SK-N-SH (cell line): ENCODE data around the gene EQTN. TPM values are rescaled to one million over a fixed set of nuclear protein-coding genes. Genes with fewer than 3 reads are reported as not detected.

ENCODE experiments used
- CTCF ChIA-PET: fragments of 300-600, 350-600 bp; formaldehyde crosslinking; extraction: SDS; loops from one replicate; lab custom pipeline; 2021; lab: Yijun Ruan, JAX
- POLR2A ChIA-PET: fragments of 350-600 bp; sonication (Branson Sonifier 250); formaldehyde crosslinking; extraction: SDS; loops from one replicate; lab custom pipeline; 2020; ENCODE audit warnings: antibody characterized with exemption, inconsistent platforms; lab: Yijun Ruan, JAX
- DNase-seq: peaks from one replicate; pipeline ENCODE4 v3.0.0; 2012
- H2AFZ ChIP-seq: fragments of 200-600 bp; sonication (generic); 2 replicates; pipeline ENCODE4 v1.8.1; 2016; ENCODE audit warnings: antibody characterized with exemption, mild to moderate bottlenecking, low read depth
- H3F3A ChIP-seq: fragments of 200-600 bp; sonication (generic); replicated peaks from 2 replicates; pipeline ENCODE3; 2016; ENCODE audit warnings: antibody characterized with exemption, mild to moderate bottlenecking; ENCODE audit not compliant: insufficient read depth
- H3K27ac ChIP-seq, 2 experiments: fragments of 200-500 bp in 1 of 2; fragments of 200-600 bp in 1 of 2; sonication (Bioruptor generic) in 1 of 2; sonication (generic), shearing (Covaris generic) in 1 of 2; 2 replicates each; pipeline versions ENCODE4 v1.5.1 to v1.6.1; 2014 to 2016; ENCODE audit warnings: low read depth in 2 of 2, inconsistent platforms in 1 of 2, low read length in 1 of 2, mild to moderate bottlenecking in 1 of 2, mixed read lengths in 1 of 2
- H3K27me3 ChIP-seq: fragments of 200-600 bp; sonication (generic), shearing (Covaris generic); 2 replicates; pipeline ENCODE4 v1.6.1; 2016; ENCODE audit warnings: mixed run types; ENCODE audit not compliant: insufficient read depth
- H3K36me3 ChIP-seq, 2 experiments: fragments of 200-500 bp in 1 of 2; fragments of 200-600 bp in 1 of 2; sonication (Bioruptor generic) in 1 of 2; sonication (generic) in 1 of 2; replicated peaks in 1 of 2; 2 replicates each; pipeline versions ENCODE3 to v1.5.1; 2014 to 2016; ENCODE audit warnings: low read length in 1 of 2, mild to moderate bottlenecking in 1 of 2; ENCODE audit not compliant: insufficient read depth in 2 of 2, control insufficient read depth in 1 of 2
- H3K4me1 ChIP-seq, 2 experiments: fragments of 200-500 bp in 1 of 2; fragments of 200-600 bp in 1 of 2; sonication (Bioruptor generic) in 1 of 2; sonication (generic), shearing (Covaris generic) in 1 of 2; 2 replicates each; pipeline versions ENCODE4 v1.5.1 to v1.6.1; 2014 to 2016; ENCODE audit warnings: low read depth in 1 of 2, low read length in 1 of 2, mixed run types in 1 of 2; ENCODE audit not compliant: insufficient read depth in 2 of 2, control insufficient read depth in 1 of 2
- H3K4me2 ChIP-seq: fragments of 200-600 bp; sonication (generic), shearing (Covaris generic); 2 replicates; pipeline ENCODE4 v1.6.1; 2017; ENCODE audit warnings: mixed run types
- H3K4me3 ChIP-seq, 2 experiments: fragments of 200-500 bp in 1 of 2; fragments of 200-600 bp in 1 of 2; sonication (Bioruptor generic) in 1 of 2; sonication (generic), shearing (Covaris generic) in 1 of 2; 2 replicates each; pipeline versions ENCODE4 v1.5.1 to v1.8.1; 2014 to 2016; ENCODE audit warnings: low read depth in 2 of 2, inconsistent platforms in 1 of 2, low read length in 1 of 2, mild to moderate bottlenecking in 1 of 2, mixed read lengths in 1 of 2, moderate library complexity in 1 of 2
- H3K79me2 ChIP-seq: fragments of 200-600 bp; sonication (generic); 2 replicates; pipeline ENCODE4 v1.8.1; 2017; ENCODE audit warnings: mild to moderate bottlenecking; ENCODE audit not compliant: insufficient read depth
- H3K9ac ChIP-seq: fragments of 200-600 bp; sonication (generic); 2 replicates; pipeline ENCODE4 v1.6.1; 2017; ENCODE audit warnings: mixed run types
- H3K9me2 ChIP-seq: fragments of 200-600 bp; sonication (generic); 2 replicates; pipeline ENCODE4 v1.6.1; 2017; ENCODE audit warnings: mixed run types
- H3K9me3 ChIP-seq: fragments of 200-600 bp; sonication (generic); 2 replicates; pipeline ENCODE4 v1.6.1; 2017; ENCODE audit warnings: mixed run types, mild to moderate bottlenecking, moderate library complexity
- H4K20me1 ChIP-seq: fragments of 200-600 bp; sonication (generic); 2 replicates; pipeline ENCODE4 v1.6.1; 2017; ENCODE audit warnings: mild to moderate bottlenecking, mixed run types; ENCODE audit not compliant: insufficient read depth
- EP300 ChIP-seq, 2 experiments: IDR thresholded peaks; 2 replicates each; pipeline versions ENCODE4 v1.4.0 to v1.6.1; 2012; ENCODE audit warnings: borderline replicate concordance in 1 of 2, low read depth in 1 of 2, low read length in 1 of 2
- FOXJ3 ChIP-seq: sonication (generic); formaldehyde crosslinking; IDR thresholded peaks from 2 replicates; pipeline ENCODE4 v1.5.1; 2020; ENCODE audit warnings: mild to moderate bottlenecking, missing genetic modification reagents
- GABPA ChIP-seq: IDR thresholded peaks from 2 replicates; pipeline ENCODE4 v1.4.0; 2012; ENCODE audit warnings: low read depth, mild to moderate bottlenecking
- MEF2A ChIP-seq: IDR thresholded peaks from 2 replicates; pipeline ENCODE4 v1.4.0; 2012; ENCODE audit warnings: low read depth, borderline replicate concordance
- NRF1 ChIP-seq: IDR thresholded peaks from 2 replicates; pipeline ENCODE4 v1.6.1; 2012; ENCODE audit warnings: low read depth, mild to moderate bottlenecking, low read length
- POLR2AphosphoS5 ChIP-seq: IDR thresholded peaks from 2 replicates; pipeline ENCODE4 v1.6.1; 2012; ENCODE audit warnings: low read depth, low read length
- RAD21 ChIP-seq: IDR thresholded peaks from 2 replicates; pipeline ENCODE4 v1.6.1; 2012; ENCODE audit warnings: mild to moderate bottlenecking, low read length
- RCOR1 ChIP-seq: fragments of 150-350 bp; IDR thresholded peaks from 2 replicates; pipeline ENCODE4 v1.6.1; 2017; ENCODE audit warnings: antibody characterized with exemption, low read length
- TAF1 ChIP-seq: IDR thresholded peaks from 2 replicates; pipeline ENCODE4 v1.6.1; 2012; ENCODE audit warnings: low read depth, mild to moderate bottlenecking, low read length, moderate library complexity, borderline replicate concordance
- TEAD4 ChIP-seq: IDR thresholded peaks from 2 replicates; pipeline ENCODE4 v1.4.0; 2012; ENCODE audit warnings: mild to moderate bottlenecking, borderline replicate concordance; ENCODE audit not compliant: insufficient read depth
- USF1 ChIP-seq: IDR thresholded peaks from 2 replicates; pipeline ENCODE4 v1.4.0; 2012; ENCODE audit warnings: low read depth, borderline replicate concordance
- ZBTB33 ChIP-seq: IDR thresholded peaks from 2 replicates; pipeline ENCODE4 v1.4.0; 2012; ENCODE audit warnings: low read depth, borderline replicate concordance
- WGBS: methylation state at CpG from one replicate; pipeline ENCODE4 v1.1.6; 2017; ENCODE audit warnings: low lambda C conversion rate; 5-methylcytosine and 5-hydroxymethylcytosine counted together
- polyA plus RNA-seq, 3 experiments: library from polyadenylated mRNA; depleted of rRNA; stranded (reverse); fragments of >200 nt; gene quantifications; 2 replicates each; pipeline ENCODE4 v1.2.3, GENCODE V29; 2012
- TF ChIP-seq, protein P1 (sequence below): fragments of 150-350 bp; IDR thresholded peaks from 2 replicates; pipeline ENCODE4 v1.6.1; 2017; ENCODE audit warnings: antibody characterized with exemption, low read length, low read depth, borderline replicate concordance
- TF ChIP-seq, protein P2 (sequence below): IDR thresholded peaks from 2 replicates; pipeline ENCODE4; 2012

EQTN gene
- polyA plus RNA-seq, 1 of the 3 experiments (the other 2 are of a cell fraction): not detected

DNA sequence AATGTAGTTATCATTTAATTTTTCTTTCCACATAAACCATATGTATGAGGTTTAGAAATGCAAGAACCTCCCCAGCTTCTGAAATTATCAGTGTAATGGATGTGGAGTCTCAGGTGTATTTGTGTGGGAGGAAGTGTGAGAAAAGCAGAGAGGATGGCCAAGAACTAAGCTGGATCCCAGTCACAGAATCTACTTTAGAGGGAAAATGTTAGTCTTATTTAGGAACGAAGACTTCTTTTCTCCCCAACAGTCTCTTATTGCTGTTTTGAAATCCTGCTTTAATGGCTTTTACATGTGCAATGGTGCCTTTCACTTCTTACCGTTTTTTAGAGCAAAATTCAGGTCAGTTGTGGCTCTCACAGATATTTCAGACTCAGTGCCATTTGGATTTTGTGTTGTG, 3.0 kb downstream of the EQTN start:
- no peak for DNase-seq
- CTCF ChIA-PET: interaction anchor here (1.0 to 1.7 kb wide), 2 partner anchors 17 to 46 kb away, joined by 3 to 6 read pairs; no protein-coding TSS in a partner anchor

GRCh38 chr9:27292659-27293405, 4.1 kb downstream of the EQTN start:
- no peaks in the 10 kb centered on the region for H3F3A ChIP-seq
- H4K20me1 ChIP-seq: no peaks in the 10 kb centered on the region
- WGBS: 22% methylated on average over 7 of the region's 7 CpGs
- H2AFZ ChIP-seq: no peak overlapping the region
- peak; percentile 37 for DNase-seq
- no peaks in the 10 kb centered on the region for H3K9me2 ChIP-seq
- H3K4me1 ChIP-seq: no peaks in the 10 kb centered on the region; a peak in 2 of 4 replicates
- no peak overlapping the region for H3K4me2 ChIP-seq
- ChIA-PET POLR2A (no interaction called here), CTCF (no interaction called here)
- H3K27me3 ChIP-seq: no peaks in the 10 kb centered on the region
- H3K9ac ChIP-seq: no peak overlapping the region
- no peak overlapping the region for H3K27ac ChIP-seq
- no peaks in the 10 kb centered on the region for H3K79me2 ChIP-seq
- no peaks in the 10 kb centered on the region for H3K9me3 ChIP-seq
- H3K4me3 ChIP-seq: no peak overlapping the region
- no peaks in the 10 kb centered on the region for H3K36me3 ChIP-seq
- no peak for TF ChIP-seq NRF1
- no peak for TF ChIP-seq MEF2A
- TF ChIP-seq POLR2AphosphoS5: peak; percentile 54; the same call in 1 of the 2 replicates
- no peak for TF ChIP-seq FOXJ3 (CRISPR knock-in tag)
- TF ChIP-seq RCOR1: no peak
- TF ChIP-seq RAD21: no peak
- no peak for TF ChIP-seq EP300 (IDR thresholded peaks at IDR 0.05; ENCODE audit: borderline replicate concordance in 1 of 2, low read depth in 1 of 2, low read length in 1 of 2)
- no peak for TF ChIP-seq TAF1
- TF ChIP-seq, protein P1, sequence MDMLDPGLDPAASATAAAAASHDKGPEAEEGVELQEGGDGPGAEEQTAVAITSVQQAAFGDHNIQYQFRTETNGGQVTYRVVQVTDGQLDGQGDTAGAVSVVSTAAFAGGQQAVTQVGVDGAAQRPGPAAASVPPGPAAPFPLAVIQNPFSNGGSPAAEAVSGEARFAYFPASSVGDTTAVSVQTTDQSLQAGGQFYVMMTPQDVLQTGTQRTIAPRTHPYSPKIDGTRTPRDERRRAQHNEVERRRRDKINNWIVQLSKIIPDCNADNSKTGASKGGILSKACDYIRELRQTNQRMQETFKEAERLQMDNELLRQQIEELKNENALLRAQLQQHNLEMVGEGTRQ: no peak
- TF ChIP-seq GABPA: no peak
- TF ChIP-seq, protein P2, sequence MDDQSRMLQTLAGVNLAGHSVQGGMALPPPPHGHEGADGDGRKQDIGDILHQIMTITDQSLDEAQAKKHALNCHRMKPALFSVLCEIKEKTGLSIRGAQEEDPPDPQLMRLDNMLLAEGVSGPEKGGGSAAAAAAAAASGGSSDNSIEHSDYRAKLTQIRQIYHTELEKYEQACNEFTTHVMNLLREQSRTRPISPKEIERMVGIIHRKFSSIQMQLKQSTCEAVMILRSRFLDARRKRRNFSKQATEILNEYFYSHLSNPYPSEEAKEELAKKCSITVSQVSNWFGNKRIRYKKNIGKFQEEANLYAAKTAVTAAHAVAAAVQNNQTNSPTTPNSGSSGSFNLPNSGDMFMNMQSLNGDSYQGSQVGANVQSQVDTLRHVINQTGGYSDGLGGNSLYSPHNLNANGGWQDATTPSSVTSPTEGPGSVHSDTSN: peak; percentile 35; the same call in 1 of the 2 replicates
- no peak for TF ChIP-seq TEAD4

More for the DNA sequence above, 3.0 kb downstream of the EQTN start:
- Histone ChIP-seq H3K9me3 (no peaks in the 10 kb centered on the region), H3F3A (no peaks in the 10 kb centered on the region), H3K36me3 (no peaks in the 10 kb centered on the region), H3K27ac (no peak overlapping the region), H3K9me2 (no peaks in the 10 kb centered on the region), H3K4me3 (no peak overlapping the region), H3K4me2 (no peak overlapping the region), H4K20me1 (no peaks in the 10 kb centered on the region), H3K9ac (no peak overlapping the region), H3K79me2 (no peaks in the 10 kb centered on the region), H3K27me3 (no peaks in the 10 kb centered on the region), H2AFZ (no peak overlapping the region), H3K4me1 (no peaks in the 10 kb centered on the region; a peak in 2 of 4 replicates)
- WGBS: 43% methylated on average over 2 of the region's 2 CpGs
- TF ChIP-seq RCOR1: no peak
- no peak for TF ChIP-seq ZBTB33
- no peak for TF ChIP-seq GABPA
- no peak for TF ChIP-seq USF1
- TF ChIP-seq TAF1: no peak
- TF ChIP-seq, protein P1: no peak
- no peak for TF ChIP-seq FOXJ3 (CRISPR knock-in tag)
- TF ChIP-seq POLR2AphosphoS5: no peak
- POLR2A ChIA-PET: no interaction called here
